Mesendoderm (in vitro differentiated cells): ENCODE results near the gene ACOT7.
"Not testable (repeated sequence)": the region's sequence is repeated elsewhere in the genome, so short reads cannot be mapped to it uniquely, and the experiment has no call there.

ENCODE experiments used
- DNase-seq: peaks from one replicate; pipeline ENCODE4 v3.0.0; 2013
- H2AK5ac ChIP-seq: 2 replicates; pipeline ENCODE4 v1.6.1; 2013; ENCODE audit warnings: low read length, inconsistent platforms
- H2BK120ac ChIP-seq: 2 replicates; pipeline ENCODE4 v1.6.1; 2013; ENCODE audit warnings: low read depth, mild to moderate bottlenecking, low read length, moderate library complexity, mixed read lengths
- H2BK15ac ChIP-seq: replicated peaks from 2 replicates; pipeline ENCODE4 v1.6.1; 2013; ENCODE audit warnings: low read depth, mild to moderate bottlenecking, moderate library complexity
- H2BK5ac ChIP-seq: 2 replicates; pipeline ENCODE4 v1.6.1; 2013; ENCODE audit warnings: low read length, inconsistent platforms
- H3K18ac ChIP-seq: 2 replicates; pipeline ENCODE4 v1.6.1; 2013; ENCODE audit warnings: mild to moderate bottlenecking, low read length, mixed read lengths
- H3K23ac ChIP-seq: one replicate; pipeline ENCODE4 v1.6.1; 2013; ENCODE audit warnings: low read length
- H3K27ac ChIP-seq: 2 replicates; pipeline ENCODE4 v1.5.1; 2013; ENCODE audit warnings: low read depth, mild to moderate bottlenecking, inconsistent platforms, low read length, moderate library complexity
- H3K27me3 ChIP-seq: 2 replicates; pipeline ENCODE4 v1.6.1; 2013; ENCODE audit warnings: low read length, control low read depth, mild to moderate bottlenecking, inconsistent platforms; ENCODE audit not compliant: insufficient read depth, poor library complexity
- H3K36me3 ChIP-seq: 2 replicates; pipeline ENCODE4 v1.6.1; 2013; ENCODE audit warnings: low read length, inconsistent platforms; ENCODE audit not compliant: control insufficient read depth, insufficient read depth
- H3K4ac ChIP-seq: one replicate; pipeline ENCODE4 v1.6.1; 2013; ENCODE audit warnings: low read depth, mild to moderate bottlenecking, low read length, moderate library complexity
- H3K4me1 ChIP-seq: 2 replicates; pipeline ENCODE4 v1.6.1; 2013; ENCODE audit warnings: low read depth, low read length, inconsistent platforms; ENCODE audit not compliant: control insufficient read depth
- H3K4me2 ChIP-seq: 2 replicates; pipeline ENCODE4 v1.6.1; 2013; ENCODE audit warnings: low read length
- H3K4me3 ChIP-seq: 2 replicates; pipeline ENCODE4 v1.5.1; 2013; ENCODE audit warnings: mild to moderate bottlenecking, low read length
- H3K56ac ChIP-seq: one replicate; pipeline ENCODE4 v1.6.1; 2013; ENCODE audit warnings: low read length
- H3K79me1 ChIP-seq: 2 replicates; pipeline ENCODE4 v1.6.1; 2013; ENCODE audit warnings: low read length, inconsistent platforms
- H3K79me2 ChIP-seq: 2 replicates; pipeline ENCODE4 v1.6.1; 2013; ENCODE audit warnings: mild to moderate bottlenecking, low read length; ENCODE audit not compliant: control insufficient read depth, insufficient read depth
- H3K9ac ChIP-seq: 2 replicates; pipeline ENCODE4 v1.6.1; 2013; ENCODE audit warnings: low read length, inconsistent platforms
- H4K5ac ChIP-seq: one replicate; pipeline ENCODE4 v1.6.1; 2013; ENCODE audit warnings: low read length
- H4K8ac ChIP-seq: one replicate; pipeline ENCODE4 v1.6.1; 2013; ENCODE audit warnings: low read depth, mild to moderate bottlenecking, control low read depth, low read length, moderate library complexity
- WGBS: extraction: QIAGEN DNeasy Blood & Tissue Kit; methylation state at CpG from one replicate; pipeline ENCODE4 v1.1.7; 2013; ENCODE audit warnings: low lambda C conversion rate, missing lambda C conversion rate; ENCODE audit not compliant: insufficient coverage; ENCODE audit errors: extremely low coverage; 5-methylcytosine and 5-hydroxymethylcytosine counted together

ACOT7 gene

DNA sequence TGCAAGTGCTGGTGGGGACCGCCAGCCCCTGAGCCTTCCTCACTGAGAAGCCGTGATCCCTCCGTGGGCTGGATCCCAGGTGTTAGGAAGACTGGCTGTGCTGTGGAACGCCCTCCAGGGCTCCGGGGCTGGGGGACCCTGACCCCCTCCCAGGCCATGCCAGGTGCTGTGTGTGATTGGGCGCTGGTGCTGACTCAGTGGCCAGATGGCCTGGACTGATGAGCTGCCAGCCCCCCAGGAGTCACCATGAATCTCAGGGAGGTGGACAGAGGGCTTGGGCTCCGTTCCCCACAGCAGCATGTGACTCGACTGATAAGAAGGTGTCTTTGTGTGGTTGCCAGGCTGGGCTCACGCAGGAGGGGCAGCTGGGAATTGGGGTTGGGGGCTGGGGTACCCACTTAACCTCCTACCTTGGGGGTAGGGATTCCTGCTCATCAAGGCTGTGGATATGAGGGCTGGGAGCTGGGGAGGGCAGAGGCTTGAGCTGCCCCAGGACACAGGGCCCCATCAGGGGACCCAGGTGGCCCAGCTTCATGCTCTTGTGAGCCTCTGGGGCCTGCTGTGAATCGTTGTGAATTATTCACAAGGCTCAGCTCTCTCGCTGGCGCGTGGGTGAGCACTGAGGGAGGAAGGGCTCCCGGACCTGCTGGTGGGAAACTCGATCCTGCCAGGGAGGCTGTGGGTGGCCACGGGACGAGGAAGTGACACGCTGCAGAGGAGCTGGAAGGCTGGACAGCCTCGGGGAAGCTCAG lies 36.3 kb upstream of the ACOT7 start:
- H3K23ac ChIP-seq, H2BK120ac ChIP-seq, H3K79me2 ChIP-seq, DNase-seq, H2AK5ac ChIP-seq, H3K56ac ChIP-seq, H2BK15ac ChIP-seq, H3K4me2 ChIP-seq, H2BK5ac ChIP-seq, H3K18ac ChIP-seq, H3K4me3 ChIP-seq, H3K4ac ChIP-seq, H4K8ac ChIP-seq, H4K5ac ChIP-seq, H3K9ac ChIP-seq, H3K27ac ChIP-seq, H3K79me1 ChIP-seq, H3K36me3 ChIP-seq, H3K4me1 ChIP-seq: not testable (repeated sequence)
- WGBS = no CpG with 5 or more reads among the region's 19 CpGs
- H3K27me3 ChIP-seq = peaks cover 10% of the 10 kb centered on the region

DNA sequence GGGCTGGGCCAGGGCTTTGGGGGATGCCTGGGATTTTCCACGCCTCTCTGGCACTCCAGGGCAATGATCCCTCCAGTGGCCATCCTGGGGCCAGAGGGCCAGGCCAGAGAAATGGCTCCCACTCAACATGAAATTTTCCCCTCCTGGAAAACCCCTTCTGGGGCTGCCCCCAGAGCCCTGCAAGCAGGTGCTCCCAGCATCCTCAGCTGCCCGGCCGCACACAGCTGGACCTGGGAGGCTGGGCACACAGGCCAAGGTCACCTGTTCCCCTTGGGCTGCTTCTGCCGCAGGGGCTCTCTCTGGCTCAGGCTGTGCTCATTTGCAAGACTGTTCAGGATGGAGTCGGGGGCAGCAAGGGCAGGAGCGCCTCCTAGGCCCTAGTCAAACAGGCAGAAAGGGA lies 34.9 kb upstream of the ACOT7 start:
- H3K4me2 ChIP-seq, H3K9ac ChIP-seq, H2BK5ac ChIP-seq, H4K8ac ChIP-seq, H3K79me1 ChIP-seq, H3K27ac ChIP-seq, H2AK5ac ChIP-seq, H3K4me3 ChIP-seq, H3K23ac ChIP-seq, H3K4ac ChIP-seq, H2BK15ac ChIP-seq, H3K56ac ChIP-seq, H3K36me3 ChIP-seq, H3K4me1 ChIP-seq, H4K5ac ChIP-seq, H3K79me2 ChIP-seq, H2BK120ac ChIP-seq, DNase-seq, H3K18ac ChIP-seq: not testable (repeated sequence)
- peaks cover 20% of the 10 kb centered on the region for H3K27me3 ChIP-seq
- WGBS = no CpG with 5 or more reads among the region's 6 CpGs

DNA sequence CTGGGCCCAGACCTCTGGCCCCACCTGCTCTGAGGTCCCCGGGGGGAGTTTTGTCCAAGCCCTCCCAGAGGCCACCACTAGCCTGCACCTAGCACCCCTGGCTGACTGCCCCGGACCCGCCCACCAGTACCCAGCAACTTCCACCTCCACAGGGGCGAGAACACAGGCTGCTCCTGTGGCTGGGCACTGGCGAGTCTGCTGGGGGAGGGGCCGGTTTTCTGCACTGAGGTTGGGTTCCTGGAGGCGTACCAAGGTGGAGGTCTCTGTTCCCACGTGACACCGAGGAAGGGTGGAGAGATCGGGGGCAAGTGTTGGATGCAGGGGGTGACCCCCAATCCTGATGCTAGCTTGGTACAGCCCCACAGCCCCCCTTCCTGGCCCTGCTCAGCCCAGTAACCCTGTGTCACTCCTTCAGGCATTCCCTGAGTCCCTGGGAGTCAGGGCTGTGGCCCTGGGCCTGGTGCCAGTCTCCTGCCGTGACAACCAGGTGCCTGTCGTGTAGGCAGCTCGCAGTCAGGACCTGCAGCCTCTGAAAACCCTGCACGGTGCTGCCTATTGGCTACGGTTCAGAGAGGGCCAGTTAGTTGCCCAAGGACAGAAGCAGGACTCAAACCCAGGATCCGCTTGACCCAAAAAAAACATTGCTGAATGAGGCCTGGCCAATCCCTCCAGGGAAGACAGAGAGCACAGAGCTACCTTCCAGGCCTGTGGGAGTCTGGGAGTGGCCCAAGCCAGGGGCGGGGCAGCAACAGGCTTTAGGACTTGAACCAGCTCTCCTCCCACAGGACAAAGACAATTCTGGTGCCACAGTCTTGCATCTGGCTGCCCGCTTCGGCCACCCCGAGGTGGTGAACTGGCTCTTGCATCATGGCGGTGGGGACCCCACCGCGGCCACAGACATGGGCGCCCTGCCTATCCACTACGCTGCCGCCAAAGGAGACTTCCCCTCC lies 34.1 kb upstream of the ACOT7 start:
- DNase-seq = no peak

DNA sequence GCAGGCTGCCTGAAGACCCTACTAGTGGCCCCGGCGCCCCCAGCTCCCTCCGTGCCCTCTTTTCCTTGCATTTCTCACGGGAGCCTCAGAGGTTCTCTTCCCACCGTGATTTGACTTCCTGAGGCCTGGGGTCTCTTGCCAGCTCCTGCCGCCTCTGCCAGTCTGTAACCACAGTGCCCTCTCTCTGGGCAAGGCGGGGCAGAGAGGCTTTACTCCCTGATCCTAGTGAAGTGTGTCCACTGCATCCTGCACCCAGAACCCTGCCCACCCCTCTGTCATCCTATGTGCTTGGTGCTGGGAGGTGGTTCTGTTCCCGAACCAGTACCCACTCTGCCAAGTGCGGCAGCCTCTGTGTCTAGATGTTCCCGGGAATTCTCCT lies 33.4 kb upstream of the ACOT7 start:
- no peak for DNase-seq
- no peak overlapping the region for H3K4me2 ChIP-seq
- no peak overlapping the region for H4K5ac ChIP-seq
- no peak overlapping the region for H3K9ac ChIP-seq
- H3K18ac ChIP-seq = no peak overlapping the region
- H3K23ac ChIP-seq = no peak overlapping the region
- H3K4ac ChIP-seq = no peak overlapping the region
- H3K27me3 ChIP-seq = peaks cover 23% of the 10 kb centered on the region
- H2BK120ac ChIP-seq = no peak overlapping the region
- no peak overlapping the region for H3K4me3 ChIP-seq
- H3K27ac ChIP-seq = no peak overlapping the region
- no peak overlapping the region for H4K8ac ChIP-seq
- H2AK5ac ChIP-seq = no peak overlapping the region
- H3K79me1 ChIP-seq = no peaks in the 10 kb centered on the region
- no CpG with 5 or more reads among the region's 10 CpGs for WGBS
- no peaks in the 10 kb centered on the region for H3K79me2 ChIP-seq
- H3K4me1 ChIP-seq = no peaks in the 10 kb centered on the region
- H2BK15ac ChIP-seq = no peak overlapping the region
- no peaks in the 10 kb centered on the region for H3K36me3 ChIP-seq
- H2BK5ac ChIP-seq = no peak overlapping the region
- H3K56ac ChIP-seq = no peak overlapping the region

More for the DNA sequence above, 34.1 kb upstream of the ACOT7 start:
- no peak overlapping the region for H3K9ac ChIP-seq
- no peak overlapping the region for H3K18ac ChIP-seq
- no peak overlapping the region for H3K27ac ChIP-seq
- H3K4me3 ChIP-seq = no peak overlapping the region
- peaks cover 22% of the 10 kb centered on the region for H3K27me3 ChIP-seq
- H3K4ac ChIP-seq = no peak overlapping the region
- no peak overlapping the region for H3K23ac ChIP-seq
- no peak overlapping the region for H3K56ac ChIP-seq
- no peaks in the 10 kb centered on the region for H3K36me3 ChIP-seq
- no peak overlapping the region for H4K5ac ChIP-seq
- no peak overlapping the region for H2AK5ac ChIP-seq
- no peak overlapping the region for H2BK15ac ChIP-seq
- no peak overlapping the region for H4K8ac ChIP-seq
- H3K79me2 ChIP-seq = no peaks in the 10 kb centered on the region
- H2BK120ac ChIP-seq = no peak overlapping the region
- no CpG with 5 or more reads among the region's 26 CpGs for WGBS
- no peak overlapping the region for H3K4me2 ChIP-seq
- H2BK5ac ChIP-seq = no peak overlapping the region
- H3K79me1 ChIP-seq = no peaks in the 10 kb centered on the region
- H3K4me1 ChIP-seq = no peaks in the 10 kb centered on the region

DNA sequence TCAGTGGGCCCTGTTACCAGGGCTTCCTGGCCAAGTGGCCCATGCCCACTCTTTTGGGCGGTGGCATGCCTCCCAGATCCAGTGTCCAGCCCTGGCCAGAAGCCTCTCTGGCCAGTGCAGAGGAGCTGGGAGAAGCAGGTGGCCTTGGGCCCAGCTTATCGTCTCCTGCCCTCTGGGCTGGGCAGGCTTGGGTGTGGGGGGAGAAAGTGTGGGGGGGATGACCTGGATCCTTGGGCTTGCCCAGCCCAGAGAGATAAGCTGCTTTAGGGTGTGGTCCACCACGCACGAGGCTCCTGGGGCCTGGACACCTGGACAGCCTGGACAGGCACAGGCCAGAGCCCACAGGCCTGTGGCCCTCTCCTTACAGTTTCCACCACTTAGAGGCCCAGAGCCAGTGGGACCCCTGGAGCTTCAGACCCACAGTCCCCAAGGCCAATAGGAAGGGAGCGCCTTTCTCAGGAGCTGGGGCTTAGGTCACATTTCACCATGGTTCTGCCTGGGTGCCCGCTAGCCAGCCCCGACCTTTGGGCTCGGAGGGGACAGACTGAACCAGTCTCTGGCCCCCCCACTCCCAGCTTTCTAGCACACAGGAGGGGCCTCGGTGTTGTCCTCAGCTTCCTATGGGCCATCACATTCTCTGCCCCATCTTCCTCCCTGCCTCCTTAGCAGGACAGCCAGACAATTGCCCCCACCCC lies 32.9 kb upstream of the ACOT7 start:
- Histone ChIP-seq H4K8ac (no peak overlapping the region), H3K4me2 (no peak overlapping the region), H3K27ac (no peak overlapping the region), H4K5ac (no peak overlapping the region), H2BK15ac (no peak overlapping the region), H3K56ac (no peak overlapping the region), H3K79me1 (no peaks in the 10 kb centered on the region), H3K79me2 (no peaks in the 10 kb centered on the region), H3K4me1 (no peaks in the 10 kb centered on the region), H2AK5ac (no peak overlapping the region), H3K4me3 (no peak overlapping the region), H2BK120ac (no peak overlapping the region), H3K4ac (no peak overlapping the region), H3K9ac (no peak overlapping the region), H3K27me3 (peaks cover 27% of the 10 kb centered on the region), H3K23ac (no peak overlapping the region), H3K36me3 (no peaks in the 10 kb centered on the region), H3K18ac (no peak overlapping the region), H2BK5ac (no peak overlapping the region)
- no peak for DNase-seq
- no CpG with 5 or more reads among the region's 9 CpGs for WGBS
